GM19328 (cell line): ENCODE measurements around the gene RRAD.
"Not testable (repeated sequence)": the region's sequence is repeated elsewhere in the genome, so short reads cannot be mapped to it uniquely, and the experiment has no call there.

ENCODE experiments used
- ATAC-seq: cut with Tn5 transposase; IDR thresholded peaks from one replicate; pipeline ENCODE4 v1.9.1; 2021; ENCODE audit warnings: mild to moderate bottlenecking, moderate library complexity; ENCODE audit not compliant: unreplicated experiment

Gene RRAD

GRCh38 chr16:66950971-66951790 is 25.8 kb upstream of the RRAD start:
- no peak for ATAC-seq

- no peak for ATAC-seq
These were observed 25.1 kb upstream of the RRAD start for GRCh38 chr16:66950437-66950836.

GRCh38 chr16:66949472-66949871 is 24.1 kb upstream of the RRAD start:
- ATAC-seq: no peak

- ATAC-seq: no peak
These were observed 23.5 kb upstream of the RRAD start for GRCh38 chr16:66948837-66949225.

- no peak for ATAC-seq
These were observed 22.9 kb upstream of the RRAD start for GRCh38 chr16:66948134-66948836.

- ATAC-seq: no peak
These were observed 22.1 kb upstream of the RRAD start for GRCh38 chr16:66947302-66948065.

- ATAC-seq: no peak
These were observed 21.6 kb upstream of the RRAD start for GRCh38 chr16:66946974-66947301.

- no peak for ATAC-seq
These were observed 21.2 kb upstream of the RRAD start for GRCh38 chr16:66946541-66946940.

GRCh38 chr16:66945939-66946338 is 20.6 kb upstream of the RRAD start:
- ATAC-seq: no peak

GRCh38 chr16:66944971-66945370 is 19.6 kb upstream of the RRAD start:
- ATAC-seq: not testable (repeated sequence)

- ATAC-seq: no peak
These were observed 18.7 kb upstream of the RRAD start for GRCh38 chr16:66944054-66944441.

- ATAC-seq: no peak
These were observed 18.2 kb upstream of the RRAD start for GRCh38 chr16:66943426-66944053.

- ATAC-seq: no peak
These were observed 17.6 kb upstream of the RRAD start for GRCh38 chr16:66942981-66943380.

- ATAC-seq: no peak
These were observed 14.9 kb upstream of the RRAD start for GRCh38 chr16:66940236-66940635.

- ATAC-seq: no peak
These were observed 14.0 kb upstream of the RRAD start for GRCh38 chr16:66939366-66939765.

GRCh38 chr16:66937725-66938337 is 12.5 kb upstream of the RRAD start:
- ATAC-seq: no peak

- no peak for ATAC-seq
These were observed 11.7 kb upstream of the RRAD start for GRCh38 chr16:66936889-66937554.

- no peak for ATAC-seq
These were observed 11.1 kb upstream of the RRAD start for GRCh38 chr16:66936462-66936861.

- ATAC-seq: no peak
These were observed 10.1 kb upstream of the RRAD start, which contains the start of gene CES2 for GRCh38 chr16:66935314-66936011. Gene CES2 (plus strand): TSS chr16:66935516. CDS start chr16:66935636, 120 bp downstream.
